Measurements from ENCODE around the gene CPA4. TPM values are rescaled to one million over a fixed set of nuclear protein-coding genes. Genes with fewer than 3 reads are reported as not detected.

CPA4 gene
- total and polyA plus RNA-seq, 2 experiments from 2014 or later, result 1.1 to 3.3 TPM

- no peaks in the 10 kb centered on the region for H3K79me2 ChIP-seq
- 94% methylated on average over 4 of the region's 4 CpGs for WGBS (ENCODE audit: low lambda C conversion rate, missing lambda C conversion rate)
- no peak overlapping the region for H2AFZ ChIP-seq
- no peaks in the 10 kb centered on the region for H3K36me3 ChIP-seq (replicated peaks; ENCODE audit: insufficient read depth, low read depth)
- H3K4me1 ChIP-seq (ENCODE audit: insufficient read depth), result no peaks in the 10 kb centered on the region
- H3K27me3 ChIP-seq, result no peaks in the 10 kb centered on the region
- no peaks in the 10 kb centered on the region for H4K20me1 ChIP-seq (ENCODE audit: insufficient read depth, poor library complexity, severe bottlenecking)
- DNase-seq (ENCODE audit: low spot score), result no peak
- no peak overlapping the region for H3K4me2 ChIP-seq
- TF ChIP-seq EZH2phosphoT487 (IDR thresholded peaks at IDR 0.05; ENCODE audit: low read depth, severe bottlenecking, unreplicated experiment) (no peak), EZH2 (IDR thresholded peaks at IDR 0.05; ENCODE audit: borderline replicate concordance) (no peak)
- TF ChIP-seq, protein P1, sequence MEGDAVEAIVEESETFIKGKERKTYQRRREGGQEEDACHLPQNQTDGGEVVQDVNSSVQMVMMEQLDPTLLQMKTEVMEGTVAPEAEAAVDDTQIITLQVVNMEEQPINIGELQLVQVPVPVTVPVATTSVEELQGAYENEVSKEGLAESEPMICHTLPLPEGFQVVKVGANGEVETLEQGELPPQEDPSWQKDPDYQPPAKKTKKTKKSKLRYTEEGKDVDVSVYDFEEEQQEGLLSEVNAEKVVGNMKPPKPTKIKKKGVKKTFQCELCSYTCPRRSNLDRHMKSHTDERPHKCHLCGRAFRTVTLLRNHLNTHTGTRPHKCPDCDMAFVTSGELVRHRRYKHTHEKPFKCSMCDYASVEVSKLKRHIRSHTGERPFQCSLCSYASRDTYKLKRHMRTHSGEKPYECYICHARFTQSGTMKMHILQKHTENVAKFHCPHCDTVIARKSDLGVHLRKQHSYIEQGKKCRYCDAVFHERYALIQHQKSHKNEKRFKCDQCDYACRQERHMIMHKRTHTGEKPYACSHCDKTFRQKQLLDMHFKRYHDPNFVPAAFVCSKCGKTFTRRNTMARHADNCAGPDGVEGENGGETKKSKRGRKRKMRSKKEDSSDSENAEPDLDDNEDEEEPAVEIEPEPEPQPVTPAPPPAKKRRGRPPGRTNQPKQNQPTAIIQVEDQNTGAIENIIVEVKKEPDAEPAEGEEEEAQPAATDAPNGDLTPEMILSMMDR (IDR thresholded peaks at IDR 0.05; ENCODE audit: poor library complexity), result no peak
- H3K9me3 ChIP-seq (ENCODE audit: low read depth), result no peaks in the 10 kb centered on the region
- no peak overlapping the region for H3K27ac ChIP-seq
- no peak overlapping the region for H3K4me3 ChIP-seq
- no peaks in the 10 kb centered on the region for H3K9me2 ChIP-seq (replicated peaks; ENCODE audit: insufficient read depth)
These were observed 4.8 kb upstream of the CPA4 start for GRCh38 chr7:130288168-130288567.

GRCh38 chr7:130288829-130289228 lies 4.1 kb upstream of the CPA4 start:
- Histone ChIP-seq H3K4me3 (no peak overlapping the region), H3K9me3 (ENCODE audit: low read depth) (no peaks in the 10 kb centered on the region), H3K79me2 (no peaks in the 10 kb centered on the region), H3K9me2 (replicated peaks; ENCODE audit: insufficient read depth) (no peaks in the 10 kb centered on the region), H3K36me3 (replicated peaks; ENCODE audit: insufficient read depth, low read depth) (no peaks in the 10 kb centered on the region), H3K4me2 (no peak overlapping the region), H4K20me1 (ENCODE audit: insufficient read depth, poor library complexity, severe bottlenecking) (no peaks in the 10 kb centered on the region), H3K27ac (no peak overlapping the region), H3K27me3 (no peaks in the 10 kb centered on the region), H3K4me1 (ENCODE audit: insufficient read depth) (no peaks in the 10 kb centered on the region), H2AFZ (no peak overlapping the region)
- TF ChIP-seq, protein P1 (IDR thresholded peaks at IDR 0.05; ENCODE audit: poor library complexity), result no peak
- TF ChIP-seq EZH2 (IDR thresholded peaks at IDR 0.05; ENCODE audit: borderline replicate concordance) (no peak), EZH2phosphoT487 (IDR thresholded peaks at IDR 0.05; ENCODE audit: low read depth, severe bottlenecking, unreplicated experiment) (no peak)
- no peak for DNase-seq (ENCODE audit: low spot score)
- WGBS (ENCODE audit: low lambda C conversion rate, missing lambda C conversion rate), result 79% methylated on average over 5 of the region's 5 CpGs

DNA sequence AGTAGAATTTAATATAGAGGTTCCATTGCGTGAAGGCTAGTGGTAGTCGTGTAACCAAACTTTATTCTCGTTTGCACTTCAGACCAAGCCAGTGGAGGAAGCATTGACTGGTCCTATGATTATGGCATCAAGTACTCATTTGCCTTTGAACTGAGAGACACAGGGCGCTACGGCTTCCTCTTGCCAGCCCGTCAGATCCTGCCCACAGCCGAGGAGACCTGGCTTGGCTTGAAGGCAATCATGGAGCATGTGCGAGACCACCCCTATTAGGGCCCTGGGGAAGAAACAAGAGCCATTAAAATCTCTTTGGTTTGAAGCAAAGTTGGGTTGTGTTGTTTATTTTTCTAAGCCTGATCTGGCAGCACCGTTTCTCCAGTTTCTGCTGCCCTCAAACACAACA lies 3.5 kb upstream of the CPA4 start:
- H3K79me2 ChIP-seq, result no peaks in the 10 kb centered on the region
- no peak overlapping the region for H3K4me3 ChIP-seq
- no peaks in the 10 kb centered on the region for H3K9me2 ChIP-seq (replicated peaks; ENCODE audit: insufficient read depth)
- H3K9me3 ChIP-seq (ENCODE audit: low read depth), result no peaks in the 10 kb centered on the region
- H3K4me2 ChIP-seq, result no peak overlapping the region
- TF ChIP-seq, protein P1 (IDR thresholded peaks at IDR 0.05; ENCODE audit: poor library complexity), result no peak
- no peak for TF ChIP-seq EZH2phosphoT487 (IDR thresholded peaks at IDR 0.05; ENCODE audit: low read depth, severe bottlenecking, unreplicated experiment)
- TF ChIP-seq EZH2 (IDR thresholded peaks at IDR 0.05; ENCODE audit: borderline replicate concordance), result no peak
- no peaks in the 10 kb centered on the region for H3K27me3 ChIP-seq
- H3K27ac ChIP-seq, result no peak overlapping the region
- no peaks in the 10 kb centered on the region for H4K20me1 ChIP-seq (ENCODE audit: insufficient read depth, poor library complexity, severe bottlenecking)
- H3K4me1 ChIP-seq (ENCODE audit: insufficient read depth), result no peaks in the 10 kb centered on the region
- 94% methylated on average over 9 of the region's 9 CpGs for WGBS (ENCODE audit: low lambda C conversion rate, missing lambda C conversion rate)
- H3K36me3 ChIP-seq (replicated peaks; ENCODE audit: insufficient read depth, low read depth), result no peaks in the 10 kb centered on the region
- no peak for DNase-seq (ENCODE audit: low spot score)
- no peak overlapping the region for H2AFZ ChIP-seq

GRCh38 chr7:130290745-130291144 lies 2.2 kb upstream of the CPA4 start:
- H3K36me3 ChIP-seq (replicated peaks; ENCODE audit: insufficient read depth, low read depth), result no peaks in the 10 kb centered on the region
- H4K20me1 ChIP-seq (ENCODE audit: insufficient read depth, poor library complexity, severe bottlenecking), result no peaks in the 10 kb centered on the region
- 89% methylated on average over 6 of the region's 6 CpGs for WGBS (ENCODE audit: low lambda C conversion rate, missing lambda C conversion rate)
- no peaks in the 10 kb centered on the region for H3K79me2 ChIP-seq
- no peak overlapping the region for H3K4me2 ChIP-seq
- no peak overlapping the region for H2AFZ ChIP-seq
- no peaks in the 10 kb centered on the region for H3K4me1 ChIP-seq (ENCODE audit: insufficient read depth)
- H3K27ac ChIP-seq, result no peak overlapping the region
- H3K9me2 ChIP-seq (replicated peaks; ENCODE audit: insufficient read depth), result no peaks in the 10 kb centered on the region
- TF ChIP-seq, protein P1 (IDR thresholded peaks at IDR 0.05; ENCODE audit: poor library complexity), result no peak
- TF ChIP-seq EZH2phosphoT487 (IDR thresholded peaks at IDR 0.05; ENCODE audit: low read depth, severe bottlenecking, unreplicated experiment) (no peak), EZH2 (IDR thresholded peaks at IDR 0.05; ENCODE audit: borderline replicate concordance) (no peak)
- no peak overlapping the region for H3K4me3 ChIP-seq
- no peak for DNase-seq (ENCODE audit: low spot score)
- no peaks in the 10 kb centered on the region for H3K9me3 ChIP-seq (ENCODE audit: low read depth)
- H3K27me3 ChIP-seq, result no peaks in the 10 kb centered on the region

Measured in hepatocyte (in vitro differentiated cells).